Measurements from ENCODE around the gene CPA2.
"Not testable (repeated sequence)": the region's sequence is repeated elsewhere in the genome, so short reads cannot be mapped to it uniquely, and the experiment has no call there.

Gene CPA2

DNA sequence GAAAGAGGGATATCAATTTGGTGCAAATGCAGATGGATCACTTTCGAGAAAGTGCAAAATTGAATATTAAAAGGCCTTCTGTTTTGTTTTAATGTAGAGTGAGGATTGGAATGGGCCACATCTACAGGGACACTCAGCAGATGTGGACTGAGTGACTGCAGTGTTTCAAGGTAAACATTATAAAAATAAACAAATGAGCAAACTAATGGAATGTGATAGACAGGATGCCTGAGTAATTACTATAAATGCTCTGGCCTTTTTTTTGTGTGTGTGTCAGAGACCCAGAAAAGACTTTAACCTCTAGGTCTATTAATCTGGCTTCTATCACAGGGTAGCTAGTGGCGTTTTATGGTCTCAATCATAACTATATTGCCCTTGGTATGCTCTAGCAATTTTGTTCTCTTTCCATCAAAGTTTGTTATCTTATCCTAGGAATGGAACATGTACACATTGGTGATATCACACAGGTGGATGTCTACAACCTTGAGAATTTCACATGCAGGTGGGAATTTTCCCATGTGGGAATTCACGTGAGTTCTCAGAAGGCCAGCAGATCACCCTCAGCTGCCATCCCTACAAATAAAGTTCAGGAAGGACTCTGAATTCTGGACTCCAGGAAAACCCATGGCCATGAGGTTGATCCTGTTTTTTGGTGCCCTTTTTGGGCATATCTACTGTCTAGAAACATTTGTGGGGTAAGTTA lies at the start of gene CPA2:
Gene CPA2, plus strand, starts transcription at position 606 of the 703 bp plus-strand sequence. Its CDS starts 19 bp downstream, at position 625.
- no peak for DNase-seq (ENCODE audit: low read depth in 2 of 2)

DNA sequence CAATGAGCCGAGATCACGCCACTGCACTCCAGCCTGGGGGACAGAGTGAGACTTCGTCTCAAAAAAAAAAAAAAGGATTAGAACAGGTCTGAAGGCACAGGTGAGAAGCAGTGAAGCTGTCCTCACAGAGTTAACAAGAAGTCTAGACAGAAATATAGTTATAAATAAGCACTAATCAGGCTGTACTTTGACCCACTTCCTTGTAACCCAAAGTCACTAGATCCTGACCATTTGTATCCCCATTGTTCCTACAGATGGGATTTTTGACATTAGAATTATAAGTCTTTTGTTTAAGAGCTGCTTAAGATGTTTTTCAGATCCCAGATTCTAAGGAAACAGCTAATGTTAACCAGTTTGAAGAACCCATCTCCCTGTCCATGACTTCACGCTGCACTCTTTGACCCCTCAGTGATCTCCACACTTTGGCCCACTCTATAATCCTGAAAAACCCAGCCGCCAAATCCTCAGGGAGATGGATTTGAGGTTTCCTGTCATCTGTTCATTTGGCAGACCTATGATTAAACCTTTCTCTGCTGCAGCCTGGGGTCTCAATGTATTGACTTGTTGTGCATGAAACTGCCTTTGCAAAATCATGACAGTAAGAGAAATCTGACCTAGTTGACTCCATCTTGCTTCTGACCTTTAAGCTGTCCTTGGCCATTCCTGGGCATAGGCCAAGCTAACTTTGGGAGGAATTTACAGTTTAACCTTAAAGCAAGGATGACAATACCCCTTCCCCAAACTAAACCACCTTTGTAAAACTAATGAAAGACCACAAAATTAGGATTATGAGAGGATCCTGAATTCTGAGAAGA lies 47.6 kb upstream of the CPA2 start:
- no peak for DNase-seq (ENCODE audit: low read depth in 2 of 2)

DNA sequence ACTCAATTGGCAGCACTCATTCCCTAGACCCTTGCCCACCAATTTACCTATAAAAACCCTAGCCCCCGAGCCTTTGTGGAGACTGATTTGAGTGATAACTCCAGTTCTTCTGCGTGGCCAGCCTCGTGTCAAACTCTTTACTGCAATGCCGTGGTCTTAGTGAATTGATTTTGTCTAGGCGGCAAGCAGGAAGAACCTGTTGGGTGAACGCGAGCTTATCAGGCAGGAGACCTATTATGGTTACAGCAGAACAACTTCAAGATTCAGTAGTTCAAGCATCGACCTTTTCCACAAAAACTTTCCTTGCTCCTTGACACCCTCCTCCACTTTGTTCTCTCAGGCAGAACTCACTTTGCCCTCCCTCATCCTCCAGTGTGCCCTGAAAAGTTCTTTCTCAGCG lies 46.8 kb upstream of the CPA2 start:
- no peak for DNase-seq (ENCODE audit: low read depth in 2 of 2)

DNA sequence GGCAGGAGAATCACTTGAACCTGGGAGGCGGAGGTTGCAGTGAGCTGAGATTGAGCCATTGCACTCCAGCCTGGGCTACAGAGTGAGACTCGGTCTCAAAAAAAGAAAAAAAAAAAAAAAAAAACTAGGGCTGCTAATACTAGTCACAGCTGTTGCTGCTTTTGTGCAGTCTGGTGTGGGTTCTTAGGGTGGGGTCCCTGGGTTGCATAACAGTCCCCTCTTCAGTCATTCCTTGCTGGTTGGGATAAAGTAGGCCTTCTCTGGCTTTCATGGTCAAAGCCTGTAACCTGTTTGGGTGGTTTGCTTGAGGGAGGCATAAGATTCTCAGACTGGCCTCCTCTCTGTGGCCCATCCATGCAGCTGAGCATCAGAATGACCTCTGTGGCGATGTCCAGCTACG lies 44.9 kb upstream of the CPA2 start:
- DNase-seq (ENCODE audit: low read depth in 2 of 2) = no peak

DNA sequence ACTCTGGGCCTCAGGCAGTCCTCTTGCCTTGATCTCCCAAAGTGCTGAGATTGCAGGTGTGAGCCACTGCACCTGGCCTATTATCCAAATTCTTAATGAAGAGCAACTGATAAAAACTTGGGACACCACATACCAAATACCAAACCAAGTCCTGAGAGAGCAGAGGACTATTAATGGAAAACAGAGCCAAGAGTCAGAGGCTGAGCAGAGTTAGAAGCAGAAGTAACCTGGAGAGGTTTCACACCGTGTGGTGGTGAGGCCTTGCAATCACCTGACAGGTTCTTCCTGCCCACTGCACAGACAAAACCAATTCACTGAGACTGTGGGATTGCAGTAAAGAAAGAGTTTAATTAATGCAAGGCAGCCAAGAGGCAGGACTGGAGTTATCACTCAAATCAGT lies 43.0 kb upstream of the CPA2 start:
- DNase-seq (ENCODE audit: low read depth in 2 of 2) = no peak

DNA sequence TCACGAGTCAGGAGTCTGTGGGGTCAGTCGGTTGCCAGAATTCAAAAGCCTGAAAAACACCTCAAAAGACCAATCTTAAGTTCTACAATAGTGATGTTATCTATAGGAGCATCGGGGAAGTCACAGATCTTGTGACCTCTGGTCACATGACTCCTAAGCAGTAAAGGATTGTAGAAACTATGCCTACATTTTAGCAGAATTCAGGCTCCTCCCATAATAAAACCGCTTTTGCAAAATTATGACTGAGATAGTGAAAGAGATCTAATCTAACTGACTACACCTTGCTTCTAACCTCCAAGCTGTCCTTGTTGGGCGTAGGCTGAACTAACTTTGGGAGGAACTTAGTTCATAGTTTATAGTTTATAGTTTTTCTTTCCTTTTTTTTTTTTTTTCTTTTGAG lies 42.5 kb upstream of the CPA2 start:
- no peak for DNase-seq (ENCODE audit: low read depth in 2 of 2)

DNA sequence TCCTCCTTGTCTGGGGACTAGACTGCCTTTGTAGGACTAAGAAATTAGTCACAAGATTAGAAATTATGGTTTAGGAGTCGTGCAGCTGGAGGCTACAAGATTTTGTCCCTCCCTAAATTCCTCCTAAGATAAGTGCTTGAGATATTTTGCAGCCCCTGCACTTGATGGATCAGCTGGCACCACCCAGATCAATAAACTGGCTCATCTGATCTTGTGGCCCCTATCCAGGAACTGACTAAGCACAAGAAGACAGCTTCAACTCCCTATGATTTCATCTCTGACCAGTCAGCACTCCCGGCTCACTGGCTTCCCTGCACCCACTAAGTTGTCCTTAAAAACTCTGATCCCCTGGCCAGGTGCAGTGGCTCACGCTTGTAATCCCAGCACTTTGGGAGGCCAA lies 41.7 kb upstream of the CPA2 start:
- not testable (repeated sequence) for DNase-seq (ENCODE audit: low read depth in 2 of 2)

DNA sequence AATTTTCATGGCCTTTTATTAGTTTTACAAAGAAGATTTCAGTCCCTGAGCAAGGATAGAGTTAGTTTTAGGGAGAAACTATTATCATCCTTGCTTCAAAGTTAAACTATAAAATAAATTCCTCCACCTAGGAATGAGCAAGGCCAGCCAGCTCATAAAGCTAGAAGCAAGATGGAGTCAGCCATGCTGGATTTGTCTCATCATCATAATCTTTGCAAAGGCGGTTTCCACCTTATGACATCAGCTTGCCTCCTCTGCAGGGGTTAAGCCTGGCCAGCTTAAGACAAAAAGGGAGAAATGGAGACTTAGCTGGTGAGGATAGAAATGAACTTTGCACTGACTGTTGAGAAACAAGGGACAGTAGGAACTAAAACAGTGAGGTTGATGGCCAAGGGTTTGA lies 40.3 kb upstream of the CPA2 start:
- no peak for DNase-seq (ENCODE audit: low read depth in 2 of 2)

DNA sequence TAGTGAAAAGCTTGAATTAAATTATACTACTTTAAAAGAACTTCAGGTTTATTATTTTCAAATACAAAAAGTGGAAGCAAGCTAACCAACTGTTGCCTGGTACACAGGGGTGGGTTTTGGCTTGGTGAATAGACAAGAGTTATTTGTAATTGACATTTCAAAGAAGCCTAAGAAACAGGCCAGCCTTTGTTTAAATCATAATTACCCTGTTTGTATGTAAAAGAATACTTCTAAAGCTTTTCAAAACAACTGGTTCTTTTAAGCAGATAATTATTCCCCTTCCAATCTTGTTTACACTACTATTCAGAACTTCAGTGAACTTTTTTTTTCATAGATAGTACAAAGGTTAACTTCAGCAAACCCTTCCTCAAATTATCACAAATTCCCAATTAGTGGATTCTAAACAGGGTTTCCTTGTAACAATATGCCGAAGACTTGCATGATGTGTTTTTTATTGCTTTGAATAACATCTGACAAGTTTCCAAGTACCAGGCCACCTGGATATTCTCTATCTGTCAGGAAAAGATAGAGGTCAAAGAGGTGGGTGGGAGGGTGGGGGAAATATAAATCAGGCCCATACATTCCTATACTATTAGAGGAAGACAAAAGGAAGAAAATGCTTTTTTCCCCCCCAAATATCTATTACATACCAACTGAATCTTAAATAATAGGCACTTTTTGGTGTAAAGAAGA lies 38.6 kb upstream of the CPA2 start:
- no peak for DNase-seq (ENCODE audit: low read depth in 2 of 2)

DNA sequence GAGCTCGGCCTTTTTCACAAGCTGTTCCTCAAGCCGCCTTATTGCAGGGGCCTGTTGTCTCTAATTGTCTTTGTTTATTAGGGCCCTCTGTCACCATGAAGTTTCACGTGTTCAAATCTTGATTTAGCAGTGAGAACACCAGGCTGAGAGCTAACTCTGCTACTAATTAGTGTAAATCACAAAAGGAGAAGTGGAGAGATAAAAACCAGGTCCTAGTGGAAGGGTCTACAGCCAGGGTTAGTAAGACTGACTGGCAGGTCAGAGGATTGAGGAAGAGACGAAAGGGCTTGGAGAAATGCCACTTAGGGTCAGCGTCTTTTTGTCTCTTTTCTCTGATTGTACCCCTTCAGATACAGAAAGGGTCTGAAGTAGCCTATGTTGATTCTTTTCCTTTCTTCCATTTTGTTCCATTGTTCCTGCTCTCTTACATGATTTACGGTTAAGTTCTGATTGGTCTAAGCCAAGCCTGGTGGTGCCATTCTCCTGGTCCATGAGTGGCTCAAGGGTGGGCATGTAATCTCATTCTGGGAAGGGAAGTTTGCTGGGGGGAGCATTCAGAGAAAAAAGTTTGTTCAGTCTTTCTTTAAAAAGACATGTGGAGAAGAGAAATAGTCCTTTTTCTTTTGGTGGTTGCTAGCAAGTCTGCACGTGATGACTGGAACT lies 37.7 kb upstream of the CPA2 start:
- DNase-seq (ENCODE audit: low read depth in 2 of 2) = no peak

DNA sequence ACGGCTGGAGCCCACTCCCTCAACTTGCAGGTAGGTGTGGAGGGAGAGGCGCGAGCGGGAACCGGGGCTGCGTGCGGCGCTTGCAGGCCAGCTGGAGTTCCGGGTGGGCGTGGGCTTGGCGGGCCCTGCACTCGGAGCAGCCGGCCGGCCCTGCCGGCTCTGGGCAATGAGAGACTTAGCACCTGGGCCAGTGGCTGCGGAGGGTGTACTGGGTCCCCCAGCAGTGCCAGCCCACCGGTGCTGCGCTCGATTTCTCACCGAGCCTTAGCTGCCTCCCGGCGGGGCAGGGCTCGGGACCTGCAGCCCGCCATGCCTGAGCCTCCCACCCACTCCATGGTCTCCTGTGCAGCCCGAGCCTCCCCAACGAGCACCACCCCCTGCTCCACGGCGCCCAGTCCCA lies 36.7 kb upstream of the CPA2 start:
- not testable (repeated sequence) for DNase-seq (ENCODE audit: low read depth in 2 of 2)

DNA sequence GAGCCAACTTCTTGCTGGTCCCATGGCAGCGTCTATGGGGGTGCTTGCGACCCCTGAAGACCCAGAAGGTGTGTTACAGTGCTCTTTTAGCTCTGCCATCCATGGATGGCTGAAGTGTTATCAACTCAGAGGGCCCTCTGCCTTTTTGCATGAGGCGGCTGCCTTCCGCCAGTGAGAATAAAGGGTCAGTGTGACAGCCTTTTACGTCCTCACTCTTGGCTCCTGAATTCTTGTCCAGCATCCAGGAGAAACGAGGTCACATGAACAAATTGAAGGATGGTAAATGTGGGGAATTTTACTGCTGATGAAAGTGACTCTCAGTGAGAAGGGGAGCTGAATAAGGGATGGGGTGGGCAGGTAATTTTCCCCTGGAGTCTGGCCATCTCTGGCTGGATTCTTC lies 34.9 kb upstream of the CPA2 start:
- no peak for DNase-seq (ENCODE audit: low read depth in 2 of 2)

DNA sequence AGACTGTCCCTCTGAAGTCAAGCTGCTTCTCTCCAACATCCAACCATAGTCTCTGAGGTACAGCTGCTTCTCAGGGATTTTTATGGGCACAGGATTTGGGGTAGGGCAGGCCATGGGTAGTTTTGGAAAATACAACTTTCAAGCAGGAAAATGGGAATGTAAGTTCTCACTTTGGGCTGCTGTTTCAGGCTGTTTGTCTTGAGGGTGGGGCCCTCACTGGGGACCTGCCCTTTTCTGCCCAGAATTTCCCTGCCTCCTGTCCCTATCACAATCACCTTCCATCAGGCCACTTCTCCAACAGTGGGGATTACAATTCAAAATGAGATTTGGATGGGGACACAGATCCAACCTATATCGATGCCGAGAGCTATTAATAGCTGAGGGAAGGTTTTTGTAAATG lies 34.5 kb upstream of the CPA2 start:
- DNase-seq (ENCODE audit: low read depth in 2 of 2) = no peak

DNA sequence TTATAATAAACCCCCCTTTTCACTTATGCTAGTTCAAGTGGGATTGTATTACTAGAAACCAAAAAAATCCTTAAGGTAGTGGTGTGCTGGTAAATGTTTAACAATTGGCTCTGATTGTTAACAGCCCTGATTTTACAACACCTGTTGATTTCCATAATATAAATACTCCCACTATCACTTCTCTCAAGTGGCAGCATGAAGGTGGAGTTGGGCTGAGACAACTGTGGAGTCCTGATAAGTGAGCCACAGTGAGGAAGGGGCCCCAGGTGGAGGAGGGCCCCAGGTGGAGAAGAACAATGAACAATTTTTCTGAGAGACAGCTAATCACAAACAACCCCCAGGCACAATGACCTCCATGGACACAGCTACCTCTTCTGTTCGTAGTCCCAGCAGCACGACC lies 32.6 kb upstream of the CPA2 start:
- DNase-seq (ENCODE audit: low read depth in 2 of 2) = no peak

DNA sequence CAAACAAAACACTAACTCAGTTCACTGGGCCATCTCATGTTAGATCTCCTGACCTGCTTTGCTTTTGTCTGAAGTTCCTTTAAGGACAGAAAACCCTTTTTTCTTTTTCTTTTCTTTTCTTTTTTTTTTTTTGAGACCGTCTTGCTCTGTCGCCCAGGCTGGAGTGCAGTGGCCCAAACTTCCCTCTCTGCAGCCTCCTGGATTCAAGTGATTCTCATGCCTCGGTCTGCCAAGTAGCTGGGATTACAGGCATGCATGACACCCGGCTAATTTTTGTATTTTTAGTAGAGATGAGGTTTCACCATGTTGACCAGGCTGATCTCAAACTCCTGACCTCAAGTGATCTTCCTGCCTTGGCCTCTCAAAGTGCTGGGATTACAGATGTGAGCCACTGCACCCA lies 30.3 kb upstream of the CPA2 start:
- not testable (repeated sequence) for DNase-seq (ENCODE audit: low read depth in 2 of 2)

DNA sequence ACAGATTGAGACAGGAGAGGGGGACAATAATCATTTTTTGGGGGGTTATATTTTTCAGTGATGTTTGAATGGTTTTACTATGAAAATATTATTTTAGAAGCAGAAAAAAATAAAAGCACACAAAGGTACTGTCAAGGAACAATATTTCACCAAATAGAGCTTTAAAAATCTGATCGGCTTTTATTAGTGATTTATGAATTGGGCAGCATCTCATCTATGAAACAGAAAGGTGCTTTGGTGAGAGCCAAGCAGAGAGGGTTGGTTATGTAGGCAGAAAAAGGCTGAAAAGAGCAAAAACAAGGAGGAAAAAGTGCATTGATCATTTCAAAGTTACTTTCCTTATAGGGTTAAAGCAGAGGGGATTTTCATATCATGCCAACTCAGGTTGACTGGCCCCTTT lies 26.4 kb upstream of the CPA2 start:
- DNase-seq (ENCODE audit: low read depth in 2 of 2) = no peak

DNA sequence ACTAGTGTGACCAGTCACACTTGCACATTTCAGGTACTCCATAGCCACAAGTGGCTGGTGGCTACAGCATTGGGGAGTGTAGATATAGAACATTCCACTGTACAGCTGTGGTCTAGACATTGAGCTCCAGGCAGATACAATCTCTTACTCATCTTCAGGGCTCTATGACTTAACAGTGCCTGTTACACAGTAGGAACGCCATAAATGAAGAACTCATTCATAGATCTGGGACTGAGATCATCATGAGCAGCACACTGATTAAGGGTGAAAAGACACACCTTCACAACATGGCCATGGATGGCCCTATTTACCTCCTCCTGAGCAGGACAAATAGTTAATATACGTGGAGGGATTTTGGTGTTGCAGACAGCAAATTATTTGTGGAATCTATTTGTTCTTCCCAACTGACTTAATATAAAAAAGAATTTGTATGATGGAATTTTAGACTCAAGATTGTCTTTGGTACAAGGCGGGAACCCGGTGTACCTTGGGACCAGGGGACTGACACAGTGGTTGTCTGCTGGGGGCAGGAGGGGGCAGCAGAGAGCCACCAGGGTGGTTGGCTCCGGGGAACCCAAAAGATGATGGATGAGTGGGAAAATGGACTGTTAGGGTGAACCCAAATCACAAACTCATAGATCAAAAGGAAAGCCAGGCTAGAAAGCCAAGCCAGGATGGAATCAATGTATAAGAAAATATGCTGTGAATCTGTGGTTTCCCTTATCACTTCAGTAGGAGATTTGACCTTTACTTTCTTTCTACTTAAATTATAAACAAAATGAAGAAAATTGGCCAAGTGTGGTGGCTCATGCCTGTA lies 24.3 kb upstream of the CPA2 start:
- peak; percentile 30 to 59 for DNase-seq (ENCODE audit: low read depth in 2 of 2)

DNA sequence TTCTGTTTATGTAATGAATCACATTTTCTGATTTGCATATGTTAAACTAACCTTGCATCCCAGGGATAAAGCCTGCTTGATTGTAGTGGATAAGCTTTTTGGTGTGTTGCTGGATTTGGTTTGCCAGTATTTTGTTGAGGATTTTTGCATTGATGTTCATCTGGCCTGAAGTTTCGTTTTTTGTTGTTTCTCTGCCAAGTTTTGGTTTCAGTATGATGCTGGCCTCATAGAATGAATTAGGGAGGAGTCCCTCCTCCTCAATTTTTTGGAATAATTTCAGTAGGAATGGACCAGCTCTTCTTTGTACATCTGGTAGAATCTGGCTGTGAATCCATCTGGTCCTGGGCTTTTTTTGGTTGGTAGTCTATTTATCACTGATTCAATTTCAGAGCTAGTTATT lies 23.2 kb upstream of the CPA2 start:
- DNase-seq (ENCODE audit: low read depth in 2 of 2) = not testable (repeated sequence)

DNA sequence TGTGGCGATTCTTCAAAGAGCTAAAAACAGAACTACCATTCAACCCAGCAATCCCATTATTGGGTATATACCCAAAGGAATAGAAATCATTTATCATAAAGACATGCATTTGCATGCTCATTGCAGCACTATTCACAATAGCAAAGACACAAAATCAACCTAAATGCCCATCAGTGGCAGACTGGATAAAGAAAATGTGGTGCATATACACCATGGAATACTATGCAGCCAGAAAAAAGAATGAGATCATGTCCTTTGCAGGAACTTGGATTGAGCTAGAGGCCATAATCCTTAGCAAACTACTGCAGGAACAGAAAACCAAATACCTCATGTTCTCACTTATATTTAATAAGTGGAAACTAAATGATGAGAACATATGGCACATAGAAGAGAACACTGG lies 20.2 kb upstream of the CPA2 start:
- DNase-seq (ENCODE audit: low read depth in 2 of 2) = not testable (repeated sequence)

DNA sequence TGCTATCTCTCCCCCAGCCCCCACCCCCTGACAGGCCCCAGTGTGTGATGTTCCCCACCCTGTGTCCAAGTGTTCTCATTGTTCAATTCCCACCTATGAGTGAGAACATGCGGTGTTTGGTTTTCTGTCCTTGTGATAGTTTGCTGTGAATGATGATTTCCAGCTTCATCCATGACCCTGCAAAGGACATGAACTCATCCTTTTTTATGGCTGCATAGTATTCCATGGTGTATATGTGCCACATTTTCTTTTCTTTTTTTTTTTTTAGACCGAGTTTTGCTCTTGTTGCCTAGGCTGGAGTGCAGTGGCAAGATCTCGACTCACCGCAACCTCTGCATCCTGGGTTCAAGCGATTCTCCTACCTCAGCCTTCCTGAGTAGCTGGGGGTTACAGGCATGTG lies 17.8 kb upstream of the CPA2 start:
- not testable (repeated sequence) for DNase-seq (ENCODE audit: low read depth in 2 of 2)

DNA sequence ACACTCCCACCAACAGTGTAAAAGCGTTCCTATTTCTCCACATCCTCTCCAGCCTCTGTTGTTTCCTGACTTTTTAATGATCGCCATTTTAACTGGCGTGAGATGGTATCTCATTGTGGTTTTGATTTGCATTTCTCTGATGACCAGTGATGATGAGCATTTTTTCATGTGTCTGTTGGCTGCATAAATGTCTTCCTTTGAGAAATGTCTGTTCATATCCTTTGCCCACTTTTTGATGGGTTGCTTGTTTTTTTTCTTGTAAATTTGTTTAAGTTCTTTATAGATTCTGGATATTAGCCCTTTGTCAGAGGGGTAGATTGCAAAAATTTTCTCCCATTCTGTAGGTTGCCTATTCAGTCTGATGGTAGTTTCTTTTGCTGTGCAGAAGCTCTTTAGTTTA lies 17.0 kb upstream of the CPA2 start:
- not testable (repeated sequence) for DNase-seq (ENCODE audit: low read depth in 2 of 2)

Data from stimulated activated CD4-positive, alpha-beta T cell treated with anti-CD3 and anti-CD28 coated beads, Interleukin-12 subunit alpha, Interleukin-12 subunit beta, amount 100 ng/mL, for 24 hours (primary cell).